ENCODE measurements around the gene COMMD10. TPM values are rescaled to one million over a fixed set of nuclear protein-coding genes. Genes with fewer than 3 reads are reported as not detected.

COMMD10 gene
- total RNA-seq, 3 donors from 2014 or later = 37.6 to 57.8 (median 54.1) TPM

- intact Hi-C loops (cut with DNase I; ENCODE audit: low total_unique reads) = no loop called here
- H3K4me3 ChIP-seq = no peak overlapping the region
Measured at GRCh38 chr5:116178925-116179324, 94.1 kb downstream of the COMMD10 start.

GRCh38 chr5:116209166-116209565, 124.3 kb downstream of the COMMD10 start:
- intact Hi-C loops (cut with DNase I; ENCODE audit: low total_unique reads) = no loop called here

More at GRCh38 chr5:116178925-116179324, 94.1 kb downstream of the COMMD10 start:
- H3K9me3 ChIP-seq = no peaks in the 10 kb centered on the region
- no peaks in the 10 kb centered on the region for H3K4me1 ChIP-seq
- no peaks in the 10 kb centered on the region for H3K27me3 ChIP-seq
- no peak for DNase-seq (ENCODE audit: low spot score in 2 of 2)
- no peak overlapping the region for H3K27ac ChIP-seq
- TF ChIP-seq POLR2A (IDR thresholded peaks at IDR 0.05) = no peak
- no peak for TF ChIP-seq CTCF (IDR thresholded peaks at IDR 0.05)
- TF ChIP-seq POLR2AphosphoS5 (IDR thresholded peaks at IDR 0.05) = no peak
- no peaks in the 10 kb centered on the region for H3K36me3 ChIP-seq

GRCh38 chr5:116212225-116212624, 127.4 kb downstream of the COMMD10 start:
- no peaks in the 10 kb centered on the region for H3K27me3 ChIP-seq
- no peak overlapping the region for H3K27ac ChIP-seq
- no peaks in the 10 kb centered on the region for H3K36me3 ChIP-seq
- H3K9me3 ChIP-seq = no peaks in the 10 kb centered on the region
- TF ChIP-seq CTCF (IDR thresholded peaks at IDR 0.05) (no peak), POLR2A (IDR thresholded peaks at IDR 0.05) (no peak)
- intact Hi-C loops (cut with DNase I; ENCODE audit: low total_unique reads) = no loop called here
- H3K4me1 ChIP-seq = no peaks in the 10 kb centered on the region
- no peak for DNase-seq (ENCODE audit: low spot score in 2 of 2)
- H3K4me3 ChIP-seq = no peak overlapping the region

More at GRCh38 chr5:116209166-116209565, 124.3 kb downstream of the COMMD10 start:
- no peak for DNase-seq (ENCODE audit: low spot score in 2 of 2)
- Histone ChIP-seq H3K36me3 (no peaks in the 10 kb centered on the region), H3K4me3 (no peak overlapping the region), H3K27me3 (no peaks in the 10 kb centered on the region), H3K9me3 (no peaks in the 10 kb centered on the region), H3K27ac (no peak overlapping the region), H3K4me1 (no peaks in the 10 kb centered on the region)
- no peak for TF ChIP-seq POLR2AphosphoS5 (IDR thresholded peaks at IDR 0.05)
- TF ChIP-seq POLR2A (IDR thresholded peaks at IDR 0.05) = no peak
- TF ChIP-seq CTCF (IDR thresholded peaks at IDR 0.05) = no peak

- DNase-seq (ENCODE audit: low spot score in 2 of 2) = no peak
- TF ChIP-seq POLR2AphosphoS5 (IDR thresholded peaks at IDR 0.05) = no peak
- no peak for TF ChIP-seq POLR2A (IDR thresholded peaks at IDR 0.05)
- H3K9me3 ChIP-seq = no peaks in the 10 kb centered on the region
- no peak overlapping the region for H3K27ac ChIP-seq
- H3K4me1 ChIP-seq = no peaks in the 10 kb centered on the region
- intact Hi-C loops (cut with DNase I; ENCODE audit: low total_unique reads) = no loop called here
- H3K27me3 ChIP-seq = no peaks in the 10 kb centered on the region
- no peaks in the 10 kb centered on the region for H3K36me3 ChIP-seq
- no peak overlapping the region for H3K4me3 ChIP-seq
Measured at GRCh38 chr5:116216246-116216645, 131.4 kb downstream of the COMMD10 start.

- Histone ChIP-seq H3K4me1 (no peaks in the 10 kb centered on the region), H3K36me3 (no peaks in the 10 kb centered on the region), H3K27me3 (no peaks in the 10 kb centered on the region), H3K9me3 (peaks cover 6 to 7% of the 10 kb centered on the region in 2 donors), H3K27ac (no peak overlapping the region), H3K4me3 (no peak overlapping the region)
- intact Hi-C loops (cut with DNase I; ENCODE audit: low total_unique reads) = no loop called here
- TF ChIP-seq CTCF (IDR thresholded peaks at IDR 0.05) (no peak), POLR2A (IDR thresholded peaks at IDR 0.05) (no peak), POLR2AphosphoS5 (IDR thresholded peaks at IDR 0.05) (no peak)
- DNase-seq (ENCODE audit: low spot score in 2 of 2) = no peak
Measured at GRCh38 chr5:116225281-116225922, 140.6 kb downstream of the COMMD10 start.
